PC-3 (cell line): ENCODE data around the gene ADTRP.

Experiments
- CTCF ChIP-seq: fragments of 300-600 bp; sonication (generic); conservative IDR thresholded peaks from 2 replicates; pipeline ENCODE4 v1.5.1; 2017; ENCODE audit warnings: antibody characterized with exemption, low read depth, mild to moderate bottlenecking, low read length
- EZH2 ChIP-seq: fragments of 300-600 bp; sonication (generic); IDR thresholded peaks from one replicate; pipeline ENCODE4 v1.6.1; 2017; ENCODE audit warnings: antibody characterized with exemption, mild to moderate bottlenecking, low read length; ENCODE audit not compliant: unreplicated experiment

- TF ChIP-seq EZH2 (no peak), CTCF (no peak)
Observed at GRCh38 chr6:11803591-11803971, 25.0 kb upstream of the ADTRP start.
